ENCODE results near the gene G3BP2.

GRCh38 chr4:75678965-75679364, 5.8 kb upstream of the G3BP2 start:
- TF ChIP-seq POLR2A (IDR thresholded peaks at IDR 0.05) = no peak
- TF ChIP-seq, protein P1, sequence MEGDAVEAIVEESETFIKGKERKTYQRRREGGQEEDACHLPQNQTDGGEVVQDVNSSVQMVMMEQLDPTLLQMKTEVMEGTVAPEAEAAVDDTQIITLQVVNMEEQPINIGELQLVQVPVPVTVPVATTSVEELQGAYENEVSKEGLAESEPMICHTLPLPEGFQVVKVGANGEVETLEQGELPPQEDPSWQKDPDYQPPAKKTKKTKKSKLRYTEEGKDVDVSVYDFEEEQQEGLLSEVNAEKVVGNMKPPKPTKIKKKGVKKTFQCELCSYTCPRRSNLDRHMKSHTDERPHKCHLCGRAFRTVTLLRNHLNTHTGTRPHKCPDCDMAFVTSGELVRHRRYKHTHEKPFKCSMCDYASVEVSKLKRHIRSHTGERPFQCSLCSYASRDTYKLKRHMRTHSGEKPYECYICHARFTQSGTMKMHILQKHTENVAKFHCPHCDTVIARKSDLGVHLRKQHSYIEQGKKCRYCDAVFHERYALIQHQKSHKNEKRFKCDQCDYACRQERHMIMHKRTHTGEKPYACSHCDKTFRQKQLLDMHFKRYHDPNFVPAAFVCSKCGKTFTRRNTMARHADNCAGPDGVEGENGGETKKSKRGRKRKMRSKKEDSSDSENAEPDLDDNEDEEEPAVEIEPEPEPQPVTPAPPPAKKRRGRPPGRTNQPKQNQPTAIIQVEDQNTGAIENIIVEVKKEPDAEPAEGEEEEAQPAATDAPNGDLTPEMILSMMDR (IDR thresholded peaks at IDR 0.05) = no peak
- TF ChIP-seq POLR2AphosphoS5 (IDR thresholded peaks at IDR 0.05) = no peak

All from gastroesophageal sphincter (tissue), 3 donors.